Measurements from ENCODE around the gene SCAPER. TPM values are rescaled to one million over a fixed set of nuclear protein-coding genes. Genes with fewer than 3 reads are reported as not detected.
A peak's percentile ranks its signal among the peaks of the same experiment; 100 is the strongest.

SCAPER gene
- total and polyA plus RNA-seq, 8 donors: 4.9 to 136 (median 18.2) TPM

DNA sequence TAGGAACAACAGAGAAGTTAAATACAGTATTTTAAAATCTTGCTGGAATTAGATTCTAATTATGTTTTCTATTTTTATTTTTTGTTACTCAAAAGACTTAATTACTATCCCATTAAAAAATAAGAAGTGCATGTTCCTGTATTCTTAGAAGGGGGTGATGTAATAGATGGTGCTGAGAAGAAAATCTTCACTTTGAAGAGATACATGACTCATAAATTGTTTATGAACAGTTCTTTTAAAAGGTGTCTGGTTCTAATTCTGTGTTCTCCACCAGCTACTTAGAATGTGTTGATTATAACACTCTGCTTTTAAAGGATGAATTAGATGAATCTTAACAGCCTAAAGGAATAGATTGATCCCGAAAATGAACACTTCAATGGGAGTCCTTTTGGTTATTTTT, 34.6 kb upstream of the SCAPER start:
- Histone ChIP-seq H3K9me3 (no peaks in the 10 kb centered on the region), H3K4me3 (no peak overlapping the region), H3K27ac (no peak overlapping the region), H3K4me1 (no peaks in the 10 kb centered on the region), H3K27me3 (no peaks in the 10 kb centered on the region), H3K36me3 (peaks cover 32 to 49% (median 47%) of the 10 kb centered on the region in 4 donors)
- WGBS, 5 donors: 0 to 5% (median 0%) methylated on average over 1 of the region's 1 CpG
- no peak for TF ChIP-seq EP300 (IDR thresholded peaks at IDR 0.05)
- TF ChIP-seq POLR2AphosphoS5 (IDR thresholded peaks at IDR 0.05): no peak
- intact Hi-C loops (cut with DNase I; ENCODE audit: low total_unique reads): no loop called here
- no peak for DNase-seq

DNA sequence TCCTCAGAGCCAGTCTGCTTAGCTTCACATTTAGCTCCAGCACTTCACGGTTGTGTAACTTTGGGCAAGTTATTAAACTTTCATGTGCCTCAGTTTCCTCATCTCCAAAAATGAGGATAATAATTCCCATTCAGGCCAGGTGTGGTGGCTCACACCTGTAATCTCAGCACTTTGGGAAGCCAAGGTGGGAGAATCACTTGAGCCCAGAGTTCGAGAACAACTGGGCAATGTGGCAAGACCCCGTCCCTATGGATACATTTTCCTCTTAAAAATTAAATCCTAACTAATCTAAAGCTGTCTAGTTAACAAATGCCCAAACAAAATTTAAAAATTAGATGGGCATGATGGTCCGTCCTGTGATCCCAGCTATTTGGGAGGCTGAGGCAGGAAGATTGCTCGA, 33.6 kb upstream of the SCAPER start:
- H3K4me1 ChIP-seq: peaks cover 0 to 3% (median 0%) of the 10 kb centered on the region in 4 donors
- 95 to 99% (median 98%) methylated on average over 5 of the region's 5 CpGs for WGBS, 5 donors
- DNase-seq: no peak
- TF ChIP-seq EP300 (IDR thresholded peaks at IDR 0.05): no peak
- no peak for TF ChIP-seq POLR2AphosphoS5 (IDR thresholded peaks at IDR 0.05)
- TF ChIP-seq, protein P1, sequence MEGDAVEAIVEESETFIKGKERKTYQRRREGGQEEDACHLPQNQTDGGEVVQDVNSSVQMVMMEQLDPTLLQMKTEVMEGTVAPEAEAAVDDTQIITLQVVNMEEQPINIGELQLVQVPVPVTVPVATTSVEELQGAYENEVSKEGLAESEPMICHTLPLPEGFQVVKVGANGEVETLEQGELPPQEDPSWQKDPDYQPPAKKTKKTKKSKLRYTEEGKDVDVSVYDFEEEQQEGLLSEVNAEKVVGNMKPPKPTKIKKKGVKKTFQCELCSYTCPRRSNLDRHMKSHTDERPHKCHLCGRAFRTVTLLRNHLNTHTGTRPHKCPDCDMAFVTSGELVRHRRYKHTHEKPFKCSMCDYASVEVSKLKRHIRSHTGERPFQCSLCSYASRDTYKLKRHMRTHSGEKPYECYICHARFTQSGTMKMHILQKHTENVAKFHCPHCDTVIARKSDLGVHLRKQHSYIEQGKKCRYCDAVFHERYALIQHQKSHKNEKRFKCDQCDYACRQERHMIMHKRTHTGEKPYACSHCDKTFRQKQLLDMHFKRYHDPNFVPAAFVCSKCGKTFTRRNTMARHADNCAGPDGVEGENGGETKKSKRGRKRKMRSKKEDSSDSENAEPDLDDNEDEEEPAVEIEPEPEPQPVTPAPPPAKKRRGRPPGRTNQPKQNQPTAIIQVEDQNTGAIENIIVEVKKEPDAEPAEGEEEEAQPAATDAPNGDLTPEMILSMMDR (IDR thresholded peaks at IDR 0.05): no peak
- TF ChIP-seq POLR2A (IDR thresholded peaks at IDR 0.05): no peak
- intact Hi-C loops (cut with DNase I; ENCODE audit: low total_unique reads): no loop called here
- no peaks in the 10 kb centered on the region for H3K9me3 ChIP-seq
- H3K4me3 ChIP-seq: no peak overlapping the region
- no peak overlapping the region for H3K27ac ChIP-seq
- peaks cover 23 to 41% (median 40%) of the 10 kb centered on the region in 4 donors for H3K36me3 ChIP-seq
- no peaks in the 10 kb centered on the region for H3K27me3 ChIP-seq

DNA sequence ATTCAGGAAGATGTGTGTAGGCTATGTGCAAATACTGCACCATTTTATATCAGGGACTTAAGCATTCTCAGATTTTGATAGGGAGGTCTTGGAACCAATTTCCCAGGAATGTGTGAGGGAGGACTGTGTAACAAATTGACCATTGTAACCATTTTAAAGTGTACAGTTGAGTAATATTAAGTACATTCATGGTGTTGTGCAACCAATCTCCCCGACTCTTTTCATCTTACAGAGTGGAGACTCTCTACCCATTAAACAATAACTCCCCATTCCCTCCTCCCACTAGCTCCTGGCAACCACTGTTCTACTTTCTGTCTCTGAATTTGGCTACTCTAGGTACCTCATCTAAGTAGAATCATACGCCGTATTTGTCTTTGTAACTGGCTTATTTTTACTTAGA, 31.5 kb upstream of the SCAPER start:
- no peaks in the 10 kb centered on the region for H3K27me3 ChIP-seq
- DNase-seq: no peak
- TF ChIP-seq POLR2AphosphoS5 (IDR thresholded peaks at IDR 0.05): no peak
- no peak for TF ChIP-seq POLR2A (IDR thresholded peaks at IDR 0.05)
- no peak for TF ChIP-seq EP300 (IDR thresholded peaks at IDR 0.05)
- TF ChIP-seq, protein P1 (IDR thresholded peaks at IDR 0.05): no peak
- no peaks in the 10 kb centered on the region for H3K9me3 ChIP-seq
- no peak overlapping the region for H3K27ac ChIP-seq
- H3K36me3 ChIP-seq: peaks cover 19 to 41% (median 39%) of the 10 kb centered on the region in 4 donors
- H3K4me1 ChIP-seq: peaks cover 8 to 20% (median 16%) of the 10 kb centered on the region in 4 donors
- intact Hi-C loops (cut with DNase I; ENCODE audit: low total_unique reads): no loop called here
- 89 to 97% (median 94%) methylated on average over 3 of the region's 3 CpGs for WGBS, 5 donors
- no peak overlapping the region for H3K4me3 ChIP-seq

DNA sequence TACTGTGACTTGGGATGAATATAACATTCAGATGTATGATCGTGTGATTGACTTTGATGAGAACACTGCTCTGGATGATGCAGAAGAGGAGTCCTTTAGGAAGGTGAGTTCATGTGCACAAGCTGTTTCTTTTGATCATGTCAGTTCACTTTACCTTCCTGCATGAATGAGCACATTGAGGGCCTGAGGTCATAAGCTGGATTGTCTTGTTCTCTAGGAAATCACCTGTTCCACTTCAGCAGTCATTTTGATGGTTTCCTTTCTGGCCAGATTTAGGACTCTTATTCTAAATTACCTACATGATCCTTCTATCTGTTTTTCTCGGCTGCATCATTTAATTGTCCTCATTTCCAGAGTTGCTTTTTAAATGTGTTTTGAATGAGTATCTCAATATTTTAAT, 30.5 kb upstream of the SCAPER start:
- H3K27ac ChIP-seq: no peak overlapping the region
- H3K27me3 ChIP-seq: no peaks in the 10 kb centered on the region
- TF ChIP-seq POLR2AphosphoS5 (IDR thresholded peaks at IDR 0.05) (no peak), EP300 (IDR thresholded peaks at IDR 0.05) (no peak), POLR2A (IDR thresholded peaks at IDR 0.05) (no peak)
- TF ChIP-seq, protein P1 (IDR thresholded peaks at IDR 0.05): no peak
- intact Hi-C loops (cut with DNase I; ENCODE audit: low total_unique reads): no loop called here
- peaks cover 19 to 41% (median 39%) of the 10 kb centered on the region in 4 donors for H3K36me3 ChIP-seq
- no peak for DNase-seq
- no peaks in the 10 kb centered on the region for H3K9me3 ChIP-seq
- H3K4me3 ChIP-seq: no peak overlapping the region
- peaks cover 8 to 26% (median 18%) of the 10 kb centered on the region in 4 donors for H3K4me1 ChIP-seq
- 90 to 98% (median 95%) methylated on average over 2 of the region's 2 CpGs for WGBS, 5 donors

DNA sequence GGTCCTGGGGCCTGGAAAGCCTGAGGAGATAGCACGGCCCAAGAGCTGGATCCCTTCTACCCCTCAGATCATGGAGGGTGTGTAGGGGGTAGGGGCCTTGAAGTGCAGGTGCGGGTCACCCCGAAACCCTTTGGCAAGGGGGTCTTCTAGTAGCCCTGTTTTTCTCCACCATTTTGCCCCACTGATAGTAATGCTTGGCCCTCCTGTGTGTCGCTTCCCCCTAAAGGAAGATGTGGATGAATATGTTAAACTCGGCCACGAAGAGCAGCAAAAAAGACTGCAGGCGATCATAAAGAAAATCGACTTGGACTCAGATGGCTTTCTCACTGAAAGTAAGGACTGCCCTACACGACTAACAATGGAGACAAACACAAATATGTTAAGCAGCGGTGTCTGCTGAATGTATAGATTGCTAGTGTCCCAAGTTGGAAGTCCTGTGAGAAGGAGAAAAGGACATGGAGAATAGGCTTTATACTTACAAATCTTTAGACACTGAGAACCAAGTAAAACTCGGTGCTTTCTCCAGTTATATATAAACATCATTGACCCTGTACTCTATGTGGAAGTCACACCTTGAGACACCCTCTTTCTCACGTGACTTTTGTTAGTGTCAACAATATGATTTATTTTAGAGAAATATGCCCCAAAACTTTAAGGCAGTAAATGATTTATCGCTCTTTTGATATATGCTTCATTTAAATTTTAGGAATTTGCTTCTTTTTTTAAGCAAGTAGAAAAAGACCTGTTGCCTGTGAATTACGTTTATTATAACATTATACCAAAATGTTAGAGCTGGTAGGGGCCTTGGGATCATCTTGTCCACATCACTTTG, 27.2 kb upstream of the SCAPER start:
- peaks cover 8 to 26% (median 19%) of the 10 kb centered on the region in 4 donors for H3K4me1 ChIP-seq
- peaks cover 15 to 28% (median 25%) of the 10 kb centered on the region in 4 donors for H3K36me3 ChIP-seq
- H3K27ac ChIP-seq: peak overlapping the region; percentile 83 to 94 (median 93)
- intact Hi-C loops (cut with DNase I; ENCODE audit: low total_unique reads): no loop called here
- no peaks in the 10 kb centered on the region for H3K27me3 ChIP-seq
- H3K4me3 ChIP-seq: peak overlapping the region; percentile 67 to 91 (median 79)
- H3K9me3 ChIP-seq: no peaks in the 10 kb centered on the region
- TF ChIP-seq EP300 (IDR thresholded peaks at IDR 0.05): no peak
- TF ChIP-seq POLR2AphosphoS5 (IDR thresholded peaks at IDR 0.05): no peak
- no peak for TF ChIP-seq POLR2A (IDR thresholded peaks at IDR 0.05)
- TF ChIP-seq, protein P1 (IDR thresholded peaks at IDR 0.05): no peak
- 15 to 20% (median 17%) methylated on average over 14 of the region's 14 CpGs for WGBS, 5 donors
- no peak for DNase-seq
